IPS DF 6.9 (cell line): ENCODE results near the gene MCOLN2.

Experiments used
- DNase-seq: peaks from one replicate; pipeline ENCODE4 v3.0.0-alpha.2; 2013; ENCODE audit warnings: low read depth, low spot score
- H3K27ac ChIP-seq: one replicate; pipeline ENCODE4 v1.5.1; 2013; ENCODE audit warnings: low read length, control low read depth
- H3K27me3 ChIP-seq: 2 replicates; pipeline ENCODE4 v1.6.1; 2013; ENCODE audit warnings: mild to moderate bottlenecking, low read length; ENCODE audit not compliant: control insufficient read depth, insufficient read depth
- H3K36me3 ChIP-seq: 2 replicates; pipeline ENCODE4 v1.6.1; 2013; ENCODE audit warnings: low read length; ENCODE audit not compliant: control insufficient read depth, insufficient read depth
- H3K4me1 ChIP-seq: 2 replicates; pipeline ENCODE4 v1.6.1; 2013; ENCODE audit warnings: low read length; ENCODE audit not compliant: control insufficient read depth, insufficient read depth
- H3K4me3 ChIP-seq: 2 replicates; pipeline ENCODE4 v1.5.1; 2013; ENCODE audit warnings: mild to moderate bottlenecking, low read length
- H3K9me3 ChIP-seq: 2 replicates; pipeline ENCODE4 v1.6.1; 2013; ENCODE audit warnings: low read length, inconsistent platforms; ENCODE audit not compliant: control insufficient read depth, insufficient read depth
- WGBS: extraction: QIAGEN DNeasy Blood & Tissue Kit; methylation state at CpG from one replicate; pipeline ENCODE4 v1.1.7; 2013; ENCODE audit warnings: mixed read lengths, missing lambda C conversion rate; ENCODE audit not compliant: insufficient read length, insufficient coverage; 5-methylcytosine and 5-hydroxymethylcytosine counted together

The MCOLN2 gene

DNA sequence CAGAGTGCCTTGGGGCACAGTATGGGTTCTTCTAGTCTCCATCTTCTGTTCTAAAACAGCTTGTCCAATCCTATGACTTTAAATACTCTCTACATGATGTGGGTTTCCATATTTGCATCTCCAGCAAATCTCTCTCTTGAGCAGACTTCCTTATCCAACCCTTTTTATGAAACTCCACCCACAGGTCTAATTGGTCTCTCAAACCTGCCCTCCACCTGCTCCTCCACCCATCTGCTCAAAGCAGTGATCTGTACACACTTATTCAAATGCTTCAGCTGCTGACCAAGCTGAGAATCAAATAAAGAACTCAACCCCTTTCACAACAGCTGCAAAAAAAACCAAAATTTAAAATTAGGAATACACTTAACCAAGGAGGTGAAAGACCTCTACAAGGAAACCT lies 11.5 kb downstream of the MCOLN2 start:
- Histone ChIP-seq H3K27me3 (no peaks in the 10 kb centered on the region), H3K27ac (no peak overlapping the region), H3K36me3 (no peaks in the 10 kb centered on the region), H3K4me3 (no peak overlapping the region), H3K9me3 (no peaks in the 10 kb centered on the region), H3K4me1 (no peaks in the 10 kb centered on the region)
- DNase-seq: no peak

DNA sequence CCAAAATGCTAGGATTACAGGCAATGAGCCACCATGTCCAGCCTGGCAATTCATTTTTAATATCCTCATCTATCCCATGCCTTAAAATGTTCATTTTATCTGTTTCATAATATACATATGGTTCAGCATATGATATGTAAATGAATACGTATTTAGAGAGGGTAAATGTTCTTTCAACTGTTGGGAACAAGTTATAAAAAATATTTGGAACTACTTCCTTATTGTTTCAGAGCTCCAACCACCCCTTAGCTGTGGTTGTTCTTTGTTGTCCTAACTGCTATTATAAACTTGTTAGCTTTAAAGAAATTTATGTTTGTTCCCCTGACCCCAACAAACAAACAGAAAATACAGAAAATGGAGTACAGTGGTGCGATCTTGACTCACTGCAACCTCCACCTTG lies 14.5 kb downstream of the MCOLN2 start:
- WGBS: no CpG with 5 or more reads among the region's 2 CpGs

DNA sequence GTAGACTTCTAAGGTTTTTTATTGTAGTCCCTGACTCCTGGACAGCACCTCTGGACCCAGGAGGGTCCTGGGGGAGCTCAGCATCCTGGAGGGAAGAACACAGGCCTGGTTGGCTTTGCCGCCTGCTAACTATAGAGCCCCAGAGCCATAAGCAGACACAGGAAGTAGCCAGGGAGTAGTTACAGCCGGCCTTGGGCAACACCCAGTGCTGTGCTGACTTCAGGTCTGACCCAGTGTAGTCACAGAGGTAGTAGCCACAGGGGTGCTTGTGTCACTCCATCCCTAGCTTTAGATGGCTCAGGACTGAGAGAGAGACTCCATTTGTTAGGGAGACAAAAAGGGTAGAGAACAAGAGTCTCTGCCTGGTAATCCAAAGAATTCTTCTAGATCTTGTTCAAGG lies 21.9 kb downstream of the MCOLN2 start:
- no peaks in the 10 kb centered on the region for H3K9me3 ChIP-seq
- no peak overlapping the region for H3K27ac ChIP-seq
- no peak overlapping the region for H3K4me3 ChIP-seq
- peaks cover 3% of the 10 kb centered on the region; the same call in 1 of the 2 replicates for H3K4me1 ChIP-seq
- no peaks in the 10 kb centered on the region for H3K36me3 ChIP-seq
- DNase-seq: no peak
- no peaks in the 10 kb centered on the region for H3K27me3 ChIP-seq
- no CpG with 5 or more reads among the region's 2 CpGs for WGBS

More for the DNA sequence above, 14.5 kb downstream of the MCOLN2 start:
- Histone ChIP-seq H3K27ac (no peak overlapping the region), H3K36me3 (no peaks in the 10 kb centered on the region), H3K9me3 (no peaks in the 10 kb centered on the region), H3K4me1 (no peaks in the 10 kb centered on the region), H3K4me3 (no peak overlapping the region), H3K27me3 (no peaks in the 10 kb centered on the region)
- DNase-seq: no peak

DNA sequence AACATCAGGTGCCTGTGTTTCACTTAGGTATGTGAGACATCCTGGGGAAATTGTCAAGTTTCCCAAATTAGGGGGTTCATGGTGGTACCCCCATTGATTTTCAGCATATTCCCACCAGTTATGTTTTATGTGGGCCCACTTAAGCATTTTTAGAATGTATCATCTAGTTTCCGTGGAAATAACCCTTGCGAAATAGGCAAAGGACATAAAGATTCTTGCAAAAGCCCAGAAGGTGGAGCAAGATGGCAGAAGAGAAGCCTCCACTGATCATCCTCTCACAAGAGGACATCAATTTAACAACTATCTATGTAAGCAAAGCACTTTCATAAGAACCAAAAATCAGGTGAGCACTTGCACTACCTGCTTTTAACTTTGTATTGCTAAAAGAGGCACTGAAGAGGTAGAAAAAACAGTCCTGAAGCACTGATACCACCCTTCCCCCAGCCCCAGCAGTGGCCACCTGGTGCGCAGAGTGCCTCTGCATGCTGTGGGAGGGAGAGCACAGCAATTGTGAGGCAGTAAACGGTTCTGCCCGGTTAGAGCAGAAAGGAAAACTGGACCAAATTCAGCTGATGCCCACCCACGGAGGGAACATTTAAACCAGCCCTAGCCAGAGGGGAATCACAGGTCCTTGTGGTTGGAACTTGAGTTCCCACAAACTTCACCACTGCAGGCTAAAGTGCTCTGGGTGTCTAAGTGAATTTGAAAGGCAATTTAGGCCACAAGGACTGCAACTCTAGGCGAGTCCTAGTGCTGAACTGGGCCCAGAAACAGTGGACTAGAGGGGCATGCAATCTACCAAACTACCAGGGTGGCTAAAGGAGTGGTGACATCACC lies 23.2 kb downstream of the MCOLN2 start:
- no peaks in the 10 kb centered on the region for H3K27me3 ChIP-seq
- H3K27ac ChIP-seq: no peak overlapping the region
- H3K4me1 ChIP-seq: peaks cover 3% of the 10 kb centered on the region; the same call in 1 of the 2 replicates
- no CpG with 5 or more reads among the region's 7 CpGs for WGBS
- no peak for DNase-seq
- H3K4me3 ChIP-seq: no peak overlapping the region
- no peaks in the 10 kb centered on the region for H3K36me3 ChIP-seq
- H3K9me3 ChIP-seq: no peaks in the 10 kb centered on the region

DNA sequence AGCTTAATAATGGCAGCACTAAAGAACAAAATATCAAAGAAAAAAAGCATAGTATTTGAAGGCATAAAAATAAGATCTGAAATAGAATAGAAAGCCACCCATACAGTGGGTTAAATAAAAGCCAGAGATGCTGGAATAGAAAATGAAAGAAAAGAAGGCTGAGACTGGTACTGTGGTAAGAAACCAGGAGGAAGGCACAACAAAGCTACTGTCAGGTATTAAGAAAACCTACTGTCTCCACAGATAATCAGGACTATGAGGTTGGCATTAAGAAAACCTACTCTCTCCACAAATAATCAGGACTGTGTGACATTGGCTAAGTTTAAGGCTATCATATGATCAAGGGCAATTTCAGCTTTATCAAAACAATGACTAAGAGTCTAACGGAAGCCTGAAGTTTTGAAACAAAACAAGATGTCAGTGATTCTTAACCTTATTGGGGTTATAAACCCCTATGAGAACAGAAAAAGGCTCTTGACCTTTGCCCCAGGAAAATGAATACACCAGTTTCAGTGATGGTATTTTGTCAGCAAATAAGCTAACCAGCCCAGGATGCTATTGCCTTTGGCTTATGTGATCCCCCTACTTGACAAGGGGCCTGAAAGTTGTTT lies 24.4 kb downstream of the MCOLN2 start:
- Histone ChIP-seq H3K27me3 (no peaks in the 10 kb centered on the region), H3K4me1 (peaks cover 3% of the 10 kb centered on the region; the same call in 1 of the 2 replicates), H3K4me3 (no peak overlapping the region), H3K36me3 (no peaks in the 10 kb centered on the region), H3K27ac (no peak overlapping the region), H3K9me3 (no peaks in the 10 kb centered on the region)
- DNase-seq: no peak
- whole genome bisulfite sequencing: no CpG with 5 or more reads among the region's 1 CpG

DNA sequence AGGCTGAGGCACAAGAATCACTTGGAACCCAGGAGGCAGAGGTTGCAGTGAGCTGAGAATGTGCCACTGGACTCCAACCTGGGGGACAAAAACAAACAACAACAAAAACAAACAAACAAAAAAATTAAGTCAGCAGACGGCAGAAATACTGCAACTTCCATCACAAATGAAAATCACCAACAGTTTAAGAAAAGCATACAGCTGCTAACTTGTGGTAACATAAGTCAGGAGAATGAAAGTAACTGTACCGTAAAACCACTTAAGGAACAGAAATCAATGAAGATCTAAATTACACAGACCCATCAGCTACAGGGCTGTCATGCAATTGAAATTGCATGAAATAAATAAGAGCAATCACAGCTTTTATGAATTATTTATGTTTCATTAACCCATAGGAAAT lies 25.0 kb downstream of the MCOLN2 start:
- no peak for DNase-seq
- no peak overlapping the region for H3K27ac ChIP-seq
- no peaks in the 10 kb centered on the region for H3K9me3 ChIP-seq
- H3K4me3 ChIP-seq: no peak overlapping the region
- no CpG with 5 or more reads among the region's 2 CpGs for WGBS
- H3K27me3 ChIP-seq: no peaks in the 10 kb centered on the region
- no peaks in the 10 kb centered on the region for H3K36me3 ChIP-seq
- H3K4me1 ChIP-seq: peaks cover 3% of the 10 kb centered on the region; the same call in 1 of the 2 replicates

DNA sequence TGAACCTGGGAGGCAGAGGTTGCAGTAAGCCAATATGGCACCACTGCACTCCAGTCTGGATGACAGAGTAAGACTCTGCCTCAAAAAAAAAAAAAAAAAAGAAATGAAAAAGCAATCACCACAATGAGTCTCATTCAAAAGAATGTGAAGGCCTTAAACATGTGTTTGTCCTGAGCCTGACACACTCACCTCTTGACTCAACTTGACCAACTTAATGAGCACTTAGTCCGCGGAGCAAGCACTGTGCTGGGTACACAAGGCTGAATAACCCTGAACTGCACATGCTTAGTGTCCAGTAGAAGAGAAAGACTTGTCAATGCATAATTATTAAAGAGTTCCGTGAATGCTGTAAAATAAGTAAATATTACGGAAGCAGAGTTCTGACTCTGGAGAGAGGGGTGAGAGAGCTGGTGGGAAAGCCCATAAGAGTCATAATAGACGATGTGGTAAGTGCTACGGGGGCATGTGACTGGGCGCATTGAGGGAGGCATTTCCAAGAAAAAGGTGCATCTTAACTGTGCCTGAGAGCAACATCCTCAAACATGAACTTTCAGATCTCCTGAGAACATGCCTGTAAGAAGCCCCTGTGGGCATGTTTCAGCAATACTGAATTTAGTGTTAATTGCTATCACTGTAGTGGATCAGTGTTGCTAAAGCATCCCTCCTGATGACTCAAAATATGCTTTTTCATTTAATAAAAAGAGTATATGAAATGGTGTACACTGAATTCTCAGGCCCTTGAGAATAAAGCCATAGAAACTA lies 27.2 kb downstream of the MCOLN2 start:
- H3K27ac ChIP-seq: no peak overlapping the region
- H3K36me3 ChIP-seq: no peaks in the 10 kb centered on the region
- H3K4me3 ChIP-seq: no peak overlapping the region
- DNase-seq: no peak
- H3K9me3 ChIP-seq: no peaks in the 10 kb centered on the region
- no CpG with 5 or more reads among the region's 7 CpGs for WGBS
- no peaks in the 10 kb centered on the region for H3K27me3 ChIP-seq
- peaks cover 3% of the 10 kb centered on the region; the same call in 1 of the 2 replicates for H3K4me1 ChIP-seq

DNA sequence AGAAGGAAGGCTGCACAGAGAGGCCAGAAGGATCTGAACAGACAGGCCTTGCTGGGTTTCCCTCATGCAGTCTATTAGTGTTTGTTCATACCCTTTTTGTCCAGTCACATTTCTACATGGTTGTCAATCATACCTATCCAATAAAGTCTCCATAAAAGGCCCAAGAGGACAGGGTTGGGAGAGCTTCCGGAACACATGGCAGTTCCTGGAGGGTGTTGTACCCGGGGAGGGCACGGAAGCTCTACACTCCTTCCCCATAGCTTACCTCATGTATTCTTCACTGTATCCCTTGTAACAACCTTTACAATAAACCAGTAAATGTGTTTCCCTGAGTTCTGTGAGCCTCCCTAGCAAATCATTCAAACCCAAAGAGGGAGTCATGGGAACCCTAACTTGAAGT lies 28.0 kb downstream of the MCOLN2 start:
- no peak overlapping the region for H3K27ac ChIP-seq
- WGBS: no CpG with 5 or more reads among the region's 3 CpGs
- no peak for DNase-seq
- peaks cover 1% of the 10 kb centered on the region; the same call in 1 of the 2 replicates for H3K4me1 ChIP-seq
- H3K27me3 ChIP-seq: no peaks in the 10 kb centered on the region
- no peaks in the 10 kb centered on the region for H3K36me3 ChIP-seq
- H3K4me3 ChIP-seq: no peak overlapping the region
- no peaks in the 10 kb centered on the region for H3K9me3 ChIP-seq

DNA sequence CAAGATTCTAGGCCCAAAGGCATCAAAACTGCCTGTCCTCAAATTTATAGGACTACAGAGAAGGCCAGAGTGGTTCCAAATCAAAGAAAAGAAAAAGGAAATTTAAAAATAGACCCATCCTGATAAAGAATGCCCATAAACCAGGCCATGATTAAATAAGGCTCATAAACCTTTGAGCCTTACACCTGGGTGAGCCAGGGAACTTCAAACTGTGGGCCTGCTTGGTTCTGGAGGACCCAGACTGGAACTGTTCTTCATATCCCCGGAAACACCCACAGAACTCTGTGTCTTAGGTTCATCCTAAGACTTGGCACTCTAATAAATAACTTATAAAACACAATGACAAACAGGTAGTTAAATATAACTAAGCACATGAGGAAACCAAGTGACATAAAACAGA lies 28.8 kb downstream of the MCOLN2 start:
- H3K27ac ChIP-seq: no peak overlapping the region
- H3K4me1 ChIP-seq: no peaks in the 10 kb centered on the region
- WGBS: no CpG with 5 or more reads among the region's 1 CpG
- no peaks in the 10 kb centered on the region for H3K36me3 ChIP-seq
- no peaks in the 10 kb centered on the region for H3K27me3 ChIP-seq
- H3K9me3 ChIP-seq: no peaks in the 10 kb centered on the region
- no peak for DNase-seq
- H3K4me3 ChIP-seq: no peak overlapping the region

DNA sequence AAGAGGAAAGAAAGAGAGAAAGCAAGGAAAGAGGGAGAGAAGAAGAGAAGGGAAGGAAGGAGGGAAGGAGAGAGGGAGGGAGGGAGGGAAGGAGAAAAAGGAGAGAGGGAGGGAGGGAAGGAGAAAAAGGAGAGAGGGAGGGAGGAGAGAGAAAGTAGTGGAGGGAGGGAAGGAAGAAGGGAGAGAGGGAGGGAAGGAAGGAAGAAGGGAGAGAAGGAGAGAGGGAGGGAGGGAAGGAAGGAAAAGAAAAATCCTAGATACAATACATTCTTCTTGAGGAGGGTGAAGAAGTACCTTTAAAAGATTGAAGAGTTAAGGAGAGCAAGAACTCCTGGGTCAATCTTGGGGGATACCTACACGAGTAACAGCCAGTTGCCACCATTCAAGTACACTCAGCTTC lies 29.2 kb downstream of the MCOLN2 start:
- no peaks in the 10 kb centered on the region for H3K4me1 ChIP-seq
- no CpG with 5 or more reads among the region's 1 CpG for WGBS
- no peak overlapping the region for H3K4me3 ChIP-seq
- no peaks in the 10 kb centered on the region for H3K36me3 ChIP-seq
- H3K9me3 ChIP-seq: no peaks in the 10 kb centered on the region
- DNase-seq: no peak
- no peaks in the 10 kb centered on the region for H3K27me3 ChIP-seq
- H3K27ac ChIP-seq: no peak overlapping the region
